IMR-90 (cell line): ENCODE results near the gene ZNF469.

Source experiments
- CEBPB ChIP-seq: IDR thresholded peaks from 2 replicates; pipeline ENCODE4 v1.6.1; 2012; ENCODE audit warnings: low read depth, low read length, improper control_type of control experiment
- CTCF ChIP-seq: conservative IDR thresholded peaks from 2 replicates; pipeline ENCODE4 v1.5.1; 2012; ENCODE audit warnings: mild to moderate bottlenecking, low read depth, low read length, improper control_type of control experiment
- ELK1 ChIP-seq: fragments of 150-350 bp; IDR thresholded peaks from 2 replicates; pipeline ENCODE4 v1.6.1; 2016; ENCODE audit warnings: low read depth, mild to moderate bottlenecking, low read length, moderate library complexity, borderline replicate concordance
- MAZ ChIP-seq: IDR thresholded peaks from 2 replicates; pipeline ENCODE4 v1.6.1; 2012; ENCODE audit warnings: low read depth, mild to moderate bottlenecking, low read length, improper control_type of control experiment, moderate library complexity, borderline replicate concordance
- NFE2L2 ChIP-seq: fragments of 150-350 bp; IDR thresholded peaks from 2 replicates; pipeline ENCODE4 v1.6.1; 2016; ENCODE audit warnings: low read depth, mild to moderate bottlenecking, low read length
- POLR2A ChIP-seq: IDR thresholded peaks from 2 replicates; pipeline ENCODE4 v1.6.1; 2012; ENCODE audit warnings: mild to moderate bottlenecking, low read depth, low read length
- RFX5 ChIP-seq: IDR thresholded peaks from 2 replicates; pipeline ENCODE4 v1.8.0; 2012; ENCODE audit warnings: low read depth, mild to moderate bottlenecking, low read length, moderate library complexity
- SMC3 ChIP-seq: fragments of 150-350 bp; IDR thresholded peaks from 2 replicates; pipeline ENCODE4 v1.6.1; 2016; ENCODE audit warnings: low read depth, mild to moderate bottlenecking, antibody characterized with exemption, low read length, moderate library complexity
- TF ChIP-seq, protein P1 (sequence below): fragments of 150-350 bp; IDR thresholded peaks from 2 replicates; pipeline ENCODE4 v1.6.1; 2017; ENCODE audit warnings: mild to moderate bottlenecking, antibody characterized with exemption, low read length, low read depth

DNA sequence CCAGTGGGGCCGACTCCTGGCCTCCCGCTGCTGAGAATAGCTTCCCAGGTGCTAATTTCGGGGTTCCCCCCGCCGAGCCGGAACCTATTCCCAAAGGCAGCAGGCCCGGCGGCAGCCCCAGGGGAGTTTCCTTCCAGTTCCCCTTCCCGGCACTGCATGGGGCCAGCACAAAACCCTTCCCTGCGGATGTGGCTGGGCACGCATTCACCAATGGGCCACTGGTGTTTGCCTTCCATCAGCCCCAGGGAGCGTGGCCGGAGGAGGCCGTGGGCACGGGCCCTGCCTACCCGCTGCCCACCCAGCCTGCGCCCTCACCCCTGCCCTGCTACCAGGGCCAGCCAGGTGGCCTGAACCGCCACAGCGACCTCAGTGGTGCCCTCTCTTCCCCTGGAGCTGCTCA, 45.4 kb downstream of the ZNF469 start:
- no peak for TF ChIP-seq CTCF
- no peak for TF ChIP-seq SMC3
- no peak for TF ChIP-seq MAZ
- TF ChIP-seq, protein P1, sequence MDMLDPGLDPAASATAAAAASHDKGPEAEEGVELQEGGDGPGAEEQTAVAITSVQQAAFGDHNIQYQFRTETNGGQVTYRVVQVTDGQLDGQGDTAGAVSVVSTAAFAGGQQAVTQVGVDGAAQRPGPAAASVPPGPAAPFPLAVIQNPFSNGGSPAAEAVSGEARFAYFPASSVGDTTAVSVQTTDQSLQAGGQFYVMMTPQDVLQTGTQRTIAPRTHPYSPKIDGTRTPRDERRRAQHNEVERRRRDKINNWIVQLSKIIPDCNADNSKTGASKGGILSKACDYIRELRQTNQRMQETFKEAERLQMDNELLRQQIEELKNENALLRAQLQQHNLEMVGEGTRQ = no peak
- no peak for TF ChIP-seq NFE2L2
- TF ChIP-seq POLR2A = no peak
- no peak for TF ChIP-seq ELK1
- no peak for TF ChIP-seq CEBPB
- no peak for TF ChIP-seq RFX5
